Neural progenitor cell (in vitro differentiated cells): ENCODE results near the gene FUT7. TPM values are rescaled to one million over a fixed set of nuclear protein-coding genes. Genes with fewer than 3 reads are reported as not detected.

Experiments used
- DNase-seq: peaks from one replicate; pipeline ENCODE4 v3.0.0-alpha.2; 2016; ENCODE audit warnings: low spot score
- H2AFZ ChIP-seq: fragments of 200-600 bp; sonication (generic); replicated peaks from 2 replicates; pipeline ENCODE4 v1.6.1; 2016; ENCODE audit warnings: antibody characterized with exemption
- H3F3A ChIP-seq: fragments of 200-600 bp; sonication (generic); 2 replicates; pipeline ENCODE4 v1.6.1; 2016; ENCODE audit warnings: antibody characterized with exemption, low read depth
- H3K27ac ChIP-seq: fragments of 200-600 bp; sonication (generic); 2 replicates; pipeline ENCODE4 v1.5.1; 2016; ENCODE audit warnings: mild to moderate bottlenecking
- H3K27me3 ChIP-seq: fragments of 200-600 bp; sonication (generic); 2 replicates; pipeline ENCODE4 v1.6.1; 2016; ENCODE audit warnings: mild to moderate bottlenecking, moderate library complexity
- H3K36me3 ChIP-seq: fragments of 200-600 bp; sonication (generic); 2 replicates; pipeline ENCODE4 v1.5.1; 2016
- H3K4me1 ChIP-seq: fragments of 200-600 bp; sonication (generic); 2 replicates; pipeline ENCODE4 v1.6.1; 2016; ENCODE audit warnings: mixed run types
- H3K4me2 ChIP-seq: fragments of 200-600 bp; sonication (generic); 2 replicates; pipeline ENCODE4 v1.6.1; 2016
- H3K4me3 ChIP-seq: fragments of 200-600 bp; sonication (generic); 2 replicates; pipeline ENCODE4 v1.5.1; 2016
- H3K79me2 ChIP-seq: fragments of 200-600 bp; sonication (generic); 2 replicates; pipeline ENCODE4 v1.6.1; 2016; ENCODE audit warnings: low read depth
- H3K9ac ChIP-seq: fragments of 200-600 bp; sonication (generic); 2 replicates; pipeline ENCODE4 v1.6.1; 2016
- H3K9me3 ChIP-seq: fragments of 200-600 bp; sonication (generic); 2 replicates; pipeline ENCODE4 v1.5.1; 2016; ENCODE audit warnings: low read depth
- H4K20me1 ChIP-seq: fragments of 200-600 bp; sonication (generic); 2 replicates; pipeline ENCODE4 v1.6.1; 2016; ENCODE audit warnings: low read depth
- H3K27ac Mint-ChIP-seq: 3 replicates; pipeline ENCODE4 v1.8.0; 2021; ENCODE audit warnings: mixed read lengths
- H3K27me3 Mint-ChIP-seq: 2 replicates; pipeline ENCODE4 v1.8.0; 2022; ENCODE audit warnings: low read depth, mild to moderate bottlenecking, inconsistent platforms, moderate library complexity, mixed read lengths; ENCODE audit not compliant: insufficient read depth
- H3K36me3 Mint-ChIP-seq: 3 replicates; pipeline ENCODE4 v1.8.0; 2021; ENCODE audit warnings: mixed read lengths
- H3K4me1 Mint-ChIP-seq: 3 replicates; pipeline ENCODE4 v1.8.0; 2021; ENCODE audit warnings: mixed read lengths
- H3K4me3 Mint-ChIP-seq: 3 replicates; pipeline ENCODE4 v1.8.0; 2021; ENCODE audit warnings: mild to moderate bottlenecking, moderate library complexity, mixed read lengths
- H3K9me3 Mint-ChIP-seq: 3 replicates; pipeline ENCODE4 v1.8.0; 2020; ENCODE audit warnings: mixed read lengths
- EZH2 ChIP-seq: fragments of 200-600 bp; sonication (generic); IDR thresholded peaks from 2 replicates; pipeline ENCODE4 v1.6.1; 2017; ENCODE audit warnings: antibody characterized with exemption, mild to moderate bottlenecking, moderate library complexity
- EZH2phosphoT487 ChIP-seq: fragments of 200-600 bp; sonication (generic); IDR thresholded peaks from 2 replicates; pipeline ENCODE4 v1.6.1; 2017; ENCODE audit warnings: antibody characterized with exemption
- total RNA-seq: library from RNA; depleted of rRNA; stranded (reverse); fragments of >200 nt; gene quantifications from 2 replicates; pipeline ENCODE4 v1.2.3, GENCODE V29; 2015; ENCODE audit warnings: low replicate concordance
- TF ChIP-seq, protein P1 (sequence below): fragments of 200-600 bp; sonication (generic); IDR thresholded peaks from 2 replicates; pipeline ENCODE4 v1.5.1; 2017; ENCODE audit warnings: antibody characterized with exemption, mild to moderate bottlenecking

FUT7 gene, protein sequence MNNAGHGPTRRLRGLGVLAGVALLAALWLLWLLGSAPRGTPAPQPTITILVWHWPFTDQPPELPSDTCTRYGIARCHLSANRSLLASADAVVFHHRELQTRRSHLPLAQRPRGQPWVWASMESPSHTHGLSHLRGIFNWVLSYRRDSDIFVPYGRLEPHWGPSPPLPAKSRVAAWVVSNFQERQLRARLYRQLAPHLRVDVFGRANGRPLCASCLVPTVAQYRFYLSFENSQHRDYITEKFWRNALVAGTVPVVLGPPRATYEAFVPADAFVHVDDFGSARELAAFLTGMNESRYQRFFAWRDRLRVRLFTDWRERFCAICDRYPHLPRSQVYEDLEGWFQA
- total RNA-seq, result not detected in 2 replicates

- no peak within 1 kb of the TSS for H3K27ac Mint-ChIP-seq
Measured at GRCh38 chr9:137031904-137032640, at the start of gene FUT7. Gene FUT7, minus strand, starts transcription at chr9:137032088. Its CDS starts 97 bp downstream, at chr9:137031991.

DNA sequence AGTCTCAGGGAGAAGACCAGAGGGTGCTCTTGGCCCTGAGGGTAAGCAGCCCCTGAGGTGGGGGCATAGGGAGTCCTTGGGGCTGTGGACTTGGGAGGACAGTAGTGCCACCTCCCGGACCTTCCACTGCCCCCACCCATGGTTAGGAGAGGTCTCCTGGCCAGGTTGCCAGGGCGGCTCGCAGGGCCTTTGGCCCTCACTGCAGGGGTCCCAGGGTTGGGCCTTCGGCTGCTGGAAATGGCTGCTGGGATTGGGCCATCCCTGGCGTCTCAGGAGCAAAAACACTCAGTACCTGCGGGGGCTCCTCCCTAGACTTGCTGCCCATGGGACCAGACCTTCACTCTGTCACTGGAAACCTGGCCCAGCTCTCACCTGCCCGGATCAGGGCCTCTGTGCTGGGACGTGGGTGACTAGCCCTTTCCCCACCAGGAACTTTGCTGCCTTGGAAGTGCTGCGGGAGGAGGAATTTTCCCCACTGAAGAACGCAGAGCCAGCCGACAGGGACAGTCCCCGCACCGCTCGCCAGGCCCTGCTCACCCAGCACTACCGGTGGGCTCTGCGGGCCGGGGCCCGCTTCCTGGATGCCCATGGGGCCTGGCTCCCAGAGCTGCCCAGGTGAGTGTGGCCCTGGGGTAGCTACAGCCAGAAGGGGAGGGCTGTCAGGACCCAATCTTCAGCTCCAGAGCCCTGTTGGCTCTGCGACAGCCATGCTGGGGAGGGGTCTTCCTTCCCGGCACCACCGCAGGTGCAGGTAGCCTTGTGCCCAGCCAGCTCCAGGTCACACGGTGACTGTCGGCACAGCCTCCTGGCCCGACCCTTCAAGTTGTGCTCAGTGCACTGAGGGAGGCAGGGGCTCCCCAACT lies 48.6 kb upstream of the FUT7 start:
- Histone ChIP-seq H3K4me1 (peaks cover 14% of the 10 kb centered on the region), H3K4me2 (no peak overlapping the region), H3K9ac (no peak overlapping the region), H2AFZ (no peak overlapping the region), H3K79me2 (no peaks in the 10 kb centered on the region), H3K27me3 (peaks cover 81% of the 10 kb centered on the region), H3K4me3 (no peak overlapping the region), H3F3A (peaks cover 22% of the 10 kb centered on the region), H4K20me1 (peaks cover 21% of the 10 kb centered on the region), H3K36me3 (no peaks in the 10 kb centered on the region), H3K9me3 (no peaks in the 10 kb centered on the region), H3K27ac (no peak overlapping the region)
- no peak for DNase-seq
- Mint-ChIP-seq H3K27me3 (peaks cover 37% of the 10 kb centered on the region), H3K9me3 (no peaks in the 10 kb centered on the region), H3K36me3 (no peaks in the 10 kb centered on the region), H3K4me3 (no peak overlapping the region), H3K4me1 (peaks cover 20% of the 10 kb centered on the region), H3K27ac (no peak overlapping the region)
- TF ChIP-seq, protein P1, sequence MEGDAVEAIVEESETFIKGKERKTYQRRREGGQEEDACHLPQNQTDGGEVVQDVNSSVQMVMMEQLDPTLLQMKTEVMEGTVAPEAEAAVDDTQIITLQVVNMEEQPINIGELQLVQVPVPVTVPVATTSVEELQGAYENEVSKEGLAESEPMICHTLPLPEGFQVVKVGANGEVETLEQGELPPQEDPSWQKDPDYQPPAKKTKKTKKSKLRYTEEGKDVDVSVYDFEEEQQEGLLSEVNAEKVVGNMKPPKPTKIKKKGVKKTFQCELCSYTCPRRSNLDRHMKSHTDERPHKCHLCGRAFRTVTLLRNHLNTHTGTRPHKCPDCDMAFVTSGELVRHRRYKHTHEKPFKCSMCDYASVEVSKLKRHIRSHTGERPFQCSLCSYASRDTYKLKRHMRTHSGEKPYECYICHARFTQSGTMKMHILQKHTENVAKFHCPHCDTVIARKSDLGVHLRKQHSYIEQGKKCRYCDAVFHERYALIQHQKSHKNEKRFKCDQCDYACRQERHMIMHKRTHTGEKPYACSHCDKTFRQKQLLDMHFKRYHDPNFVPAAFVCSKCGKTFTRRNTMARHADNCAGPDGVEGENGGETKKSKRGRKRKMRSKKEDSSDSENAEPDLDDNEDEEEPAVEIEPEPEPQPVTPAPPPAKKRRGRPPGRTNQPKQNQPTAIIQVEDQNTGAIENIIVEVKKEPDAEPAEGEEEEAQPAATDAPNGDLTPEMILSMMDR, result no peak
- TF ChIP-seq EZH2phosphoT487, result no peak
- no peak for TF ChIP-seq EZH2

More at GRCh38 chr9:137031904-137032640, at the start of gene FUT7:
- Histone ChIP-seq H4K20me1 (no peaks in the 10 kb centered on the region), H3K27me3 (peaks cover 18% of the 10 kb centered on the region), H3K4me3 (no peak within 1 kb of the TSS), H3F3A (peaks cover 26% of the 10 kb centered on the region), H3K9me3 (no peaks in the 10 kb centered on the region), H3K79me2 (no peaks in the 10 kb centered on the region), H3K9ac (no peak within 1 kb of the TSS), H3K36me3 (no peaks in the 10 kb centered on the region), H3K27ac (no peak within 1 kb of the TSS), H3K4me1 (peaks cover 5% of the 10 kb centered on the region), H3K4me2 (no peak within 1 kb of the TSS), H2AFZ (no peak within 1 kb of the TSS)
- TF ChIP-seq EZH2phosphoT487 (no peak), EZH2 (no peak)
- TF ChIP-seq, protein P1, result no peak
- H3K4me1 Mint-ChIP-seq, result peaks cover 8% of the 10 kb centered on the region
- H3K9me3 Mint-ChIP-seq, result no peaks in the 10 kb centered on the region
- H3K27me3 Mint-ChIP-seq, result no peaks in the 10 kb centered on the region
- no peak within 1 kb of the TSS for H3K4me3 Mint-ChIP-seq
- no peaks in the 10 kb centered on the region for H3K36me3 Mint-ChIP-seq
- DNase-seq, result no peak

- H3K27ac ChIP-seq, result no peak overlapping the region
- H3K4me1 ChIP-seq, result peaks cover 14% of the 10 kb centered on the region
- H3K36me3 Mint-ChIP-seq, result no peaks in the 10 kb centered on the region
- H3K27me3 ChIP-seq, result peaks cover 81% of the 10 kb centered on the region
- H3K4me3 ChIP-seq, result no peak overlapping the region
- no peak overlapping the region for H3K9ac ChIP-seq
- H3K4me3 Mint-ChIP-seq, result no peak overlapping the region
- H3K4me2 ChIP-seq, result peak overlapping the region; percentile 79
- no peaks in the 10 kb centered on the region for H3K36me3 ChIP-seq
- H3K9me3 ChIP-seq, result no peaks in the 10 kb centered on the region
- DNase-seq, result no peak
- H2AFZ ChIP-seq, result no peak overlapping the region
- H3K27me3 Mint-ChIP-seq, result peaks cover 45% of the 10 kb centered on the region
- H3K4me1 Mint-ChIP-seq, result peaks cover 18% of the 10 kb centered on the region
- peaks cover 21% of the 10 kb centered on the region for H4K20me1 ChIP-seq
- peaks cover 20% of the 10 kb centered on the region for H3F3A ChIP-seq
- H3K9me3 Mint-ChIP-seq, result no peaks in the 10 kb centered on the region
- no peak overlapping the region for H3K27ac Mint-ChIP-seq
- TF ChIP-seq, protein P1, result no peak
- TF ChIP-seq EZH2 (no peak), EZH2phosphoT487 (no peak)
- H3K79me2 ChIP-seq, result no peaks in the 10 kb centered on the region
Measured at GRCh38 chr9:137079401-137079787, 47.5 kb upstream of the FUT7 start.
